Common myeloid progenitor, CD34-positive (primary cell): ENCODE measurements around the gene MRTFB.

Experiments
- CTCF ChIA-PET: fragments of 350-600 bp; sonication (Branson Sonifier 250); formaldehyde crosslinking; loops from one replicate; lab custom pipeline; 2021; ENCODE audit warnings: antibody characterized with exemption; lab: Charles Lee
- POLR2A ChIA-PET: fragments of 350-600 bp; sonication (Branson Sonifier 250); formaldehyde crosslinking; loops from one replicate; lab custom pipeline; 2021; ENCODE audit warnings: antibody characterized with exemption; lab: Charles Lee
- DNase-seq, 3 donors: peaks; one replicate each; pipeline versions ENCODE4 v3.0.0 to v3.0.0-alpha.2; 2013
- H3K27ac ChIP-seq, 2 experiments: 1 replicate in 1 of 2; 2 replicates in 1 of 2; pipeline ENCODE4 v1.7.0; 2013; ENCODE audit warnings: inconsistent platforms in 2 of 2, low read length in 2 of 2, mild to moderate bottlenecking in 2 of 2, low read depth in 1 of 2, moderate library complexity in 1 of 2; ENCODE audit not compliant: severe bottlenecking in 2 of 2, insufficient read depth in 1 of 2, poor library complexity in 1 of 2
- H3K27me3 ChIP-seq, 5 experiments: replicated peaks in 2 of 5; 1 replicate in 3 of 5; 2 replicates in 2 of 5; pipeline versions ENCODE4 v1.6.1 to v1.7.0; 2013; ENCODE audit warnings: low read length in 4 of 5, mild to moderate bottlenecking in 2 of 5, moderate library complexity in 2 of 5, inconsistent platforms in 1 of 5; ENCODE audit not compliant: insufficient read depth in 5 of 5, control insufficient read depth in 4 of 5
- H3K36me3 ChIP-seq, 4 experiments: 1 replicate in 2 of 4; 2 replicates in 2 of 4; pipeline versions ENCODE4 v1.6.1 to v1.7.0; 2013; ENCODE audit warnings: low read length in 3 of 4, control low read depth in 1 of 4, mild to moderate bottlenecking in 1 of 4; ENCODE audit not compliant: control insufficient read depth in 4 of 4, insufficient read depth in 4 of 4
- H3K4me1 ChIP-seq, 4 experiments: 1 replicate in 3 of 4; 2 replicates in 1 of 4; pipeline versions ENCODE4 v1.6.1 to v1.7.1; 2013; ENCODE audit warnings: low read length in 3 of 4, mild to moderate bottlenecking in 3 of 4, control low read depth in 1 of 4, inconsistent platforms in 1 of 4, moderate library complexity in 1 of 4; ENCODE audit not compliant: control insufficient read depth in 4 of 4, insufficient read depth in 4 of 4; ENCODE audit errors: control extremely low read depth in 1 of 4
- H3K4me3 ChIP-seq, 7 experiments: 1 replicate in 4 of 7; 2 replicates in 3 of 7; pipeline versions ENCODE4 v1.5.1 to v1.7.0; 2013; ENCODE audit warnings: mild to moderate bottlenecking in 7 of 7, low read length in 6 of 7, moderate library complexity in 6 of 7, inconsistent platforms in 2 of 7, low read depth in 2 of 7, control low read depth in 1 of 7; ENCODE audit not compliant: insufficient read depth in 4 of 7, control insufficient read depth in 1 of 7; ENCODE audit errors: extremely low read depth in 1 of 7
- H3K9me3 ChIP-seq, 5 experiments: 1 replicate in 4 of 5; 2 replicates in 1 of 5; pipeline versions ENCODE4 v1.6.1 to v1.7.1; 2013; ENCODE audit warnings: low read length in 4 of 5, mild to moderate bottlenecking in 2 of 5, inconsistent platforms in 1 of 5, low read depth in 1 of 5, moderate library complexity in 1 of 5; ENCODE audit not compliant: control insufficient read depth in 4 of 5, insufficient read depth in 2 of 5; ENCODE audit errors: control extremely low read depth in 1 of 5
- WGBS: methylation state at CpG from one replicate; pipeline ENCODE4 v1.1.5; 2013; ENCODE audit not compliant: insufficient coverage; 5-methylcytosine and 5-hydroxymethylcytosine counted together

Gene MRTFB

DNA sequence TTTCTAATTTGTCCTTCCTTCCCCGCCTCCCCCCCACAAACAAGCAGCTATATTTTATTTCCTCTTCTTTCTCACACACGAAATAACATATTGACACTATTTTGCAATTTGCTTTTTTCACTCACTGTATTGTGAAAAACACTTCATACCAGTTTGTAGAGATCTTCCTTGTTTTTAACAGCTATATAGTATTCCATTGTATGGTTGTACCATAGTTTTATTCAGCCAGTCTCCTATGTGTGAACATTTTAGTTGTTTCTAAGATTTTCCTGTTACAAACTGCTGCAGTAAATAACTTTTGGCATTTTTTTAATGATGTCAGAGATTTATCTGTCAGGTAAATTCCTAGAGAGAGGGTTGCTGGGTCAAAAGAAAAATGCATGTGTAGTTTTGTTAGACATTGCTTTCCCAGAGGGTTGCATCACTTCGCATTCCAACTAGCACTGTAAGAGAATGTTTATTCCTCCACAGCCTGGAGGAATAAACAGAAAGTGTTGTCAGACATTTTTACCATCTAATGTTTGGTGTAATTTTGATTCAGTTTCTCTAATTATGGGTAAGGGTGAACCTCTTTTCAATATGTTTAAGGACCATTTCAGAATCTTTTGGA, 101.2 kb downstream of the MRTFB start:
- POLR2A ChIA-PET = no interaction called here
- no peaks in the 10 kb centered on the region for H3K36me3 ChIP-seq
- H3K27ac ChIP-seq = no peak overlapping the region
- CTCF ChIA-PET = no interaction called here
- H3K4me3 ChIP-seq = no peak overlapping the region
- H3K9me3 ChIP-seq = peaks cover 0 to 7% (median 0%) of the 10 kb centered on the region in 5 experiments
- peaks cover 0 to 6% (median 2%) of the 10 kb centered on the region in 4 experiments for H3K4me1 ChIP-seq
- 100% methylated on average over 2 of the region's 3 CpGs for WGBS
- no peaks in the 10 kb centered on the region for H3K27me3 ChIP-seq
- no peak for DNase-seq

DNA sequence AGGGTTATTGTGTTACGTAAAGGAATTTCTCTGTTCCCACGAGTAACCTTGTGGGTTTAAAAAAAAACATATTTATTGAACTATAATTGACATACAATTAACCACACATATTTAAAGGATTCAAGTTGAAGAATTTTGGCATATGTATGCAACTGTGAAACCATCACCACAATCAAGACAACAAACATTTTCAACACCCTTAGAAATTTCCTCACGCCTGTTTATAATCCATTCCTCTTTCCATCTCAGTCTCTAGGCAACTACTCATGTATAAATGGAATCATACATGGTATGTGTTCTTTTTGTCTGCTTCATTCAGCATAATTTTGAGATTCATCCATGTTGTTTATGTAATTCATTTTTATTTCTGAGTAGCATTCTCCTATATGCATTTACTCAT, 104.0 kb downstream of the MRTFB start:
- ChIA-PET POLR2A (no interaction called here), CTCF (no interaction called here)
- no CpG with 5 or more reads among the region's 3 CpGs for WGBS
- Histone ChIP-seq H3K4me1 (no peaks in the 10 kb centered on the region), H3K36me3 (no peaks in the 10 kb centered on the region), H3K4me3 (no peak overlapping the region), H3K9me3 (peaks cover 0 to 7% (median 0%) of the 10 kb centered on the region in 5 experiments), H3K27me3 (no peaks in the 10 kb centered on the region), H3K27ac (no peak overlapping the region)
- DNase-seq = no peak

DNA sequence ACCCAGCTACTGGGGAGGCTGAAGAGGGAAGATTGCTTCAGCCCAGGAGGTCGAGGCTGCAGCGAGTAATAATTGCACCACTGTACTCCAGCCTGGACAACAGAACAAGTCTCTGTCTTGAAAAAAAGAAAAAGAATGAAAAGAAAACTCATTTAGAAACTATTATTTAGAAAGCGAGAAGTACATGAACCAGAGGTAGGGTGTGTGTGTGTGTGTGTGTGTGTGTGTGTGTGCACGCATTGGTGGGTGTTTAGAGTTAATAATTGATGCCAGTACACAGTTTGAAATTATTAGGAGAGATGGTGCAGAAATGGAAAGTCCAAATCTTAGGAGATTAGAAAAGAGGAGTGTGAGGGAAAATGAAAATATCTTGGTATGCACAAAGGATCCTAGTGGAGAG, 106.6 kb downstream of the MRTFB start:
- Histone ChIP-seq H3K27ac (no peak overlapping the region), H3K27me3 (no peaks in the 10 kb centered on the region), H3K36me3 (no peaks in the 10 kb centered on the region), H3K4me1 (no peaks in the 10 kb centered on the region), H3K4me3 (no peak overlapping the region), H3K9me3 (peaks cover 0 to 3% (median 0%) of the 10 kb centered on the region in 5 experiments)
- DNase-seq = no peak
- CTCF ChIA-PET = no interaction called here
- POLR2A ChIA-PET = no interaction called here
- 95% methylated on average over 4 of the region's 4 CpGs for WGBS

DNA sequence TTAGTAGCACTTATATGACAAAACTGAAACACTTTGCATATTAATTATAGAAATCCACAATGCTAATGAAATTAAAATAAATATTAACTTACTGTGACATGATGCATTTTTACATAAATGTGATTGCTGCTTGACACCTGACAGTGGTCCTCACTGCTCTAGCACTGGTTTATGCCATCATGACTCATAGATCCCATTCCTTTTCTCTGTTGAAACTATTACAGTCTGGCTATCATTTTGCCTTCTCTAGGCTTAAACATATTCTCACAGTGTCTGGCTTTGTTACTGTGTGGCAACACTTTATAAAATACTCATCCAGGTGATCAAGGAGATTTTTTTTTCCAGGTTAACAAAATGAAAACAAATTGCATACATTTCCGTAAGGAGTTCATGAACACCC, 108.0 kb downstream of the MRTFB start:
- POLR2A ChIA-PET = no interaction called here
- 100% methylated on average over 1 of the region's 1 CpG for WGBS
- no peak for DNase-seq
- H3K27me3 ChIP-seq = no peaks in the 10 kb centered on the region
- no peaks in the 10 kb centered on the region for H3K4me1 ChIP-seq
- no peak overlapping the region for H3K4me3 ChIP-seq
- no peaks in the 10 kb centered on the region for H3K9me3 ChIP-seq
- no peak overlapping the region for H3K27ac ChIP-seq
- CTCF ChIA-PET = no interaction called here
- H3K36me3 ChIP-seq = no peaks in the 10 kb centered on the region

DNA sequence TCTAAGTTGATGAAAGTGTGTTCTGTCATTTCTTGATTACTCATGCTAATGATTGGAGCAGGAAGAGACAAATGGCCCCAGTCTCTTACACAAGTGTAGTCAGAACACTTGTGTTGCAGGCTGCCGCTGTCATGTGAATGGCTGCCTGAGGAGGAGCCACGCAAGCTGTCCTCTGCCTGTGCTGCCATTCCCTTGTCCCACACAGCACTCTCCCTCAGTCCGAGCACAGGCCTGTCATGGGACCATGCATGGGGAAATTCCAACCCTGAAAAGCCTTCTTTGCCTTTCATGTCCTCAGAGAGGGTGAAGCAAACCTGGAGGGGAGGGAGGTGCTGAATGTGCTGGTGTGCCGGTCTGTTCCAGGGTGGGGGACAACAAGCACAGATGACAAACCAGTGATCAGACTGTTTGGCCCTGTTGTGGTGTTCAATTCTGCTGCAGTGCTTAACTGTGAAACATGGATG, 109.4 kb downstream of the MRTFB start:
- no peaks in the 10 kb centered on the region for H3K9me3 ChIP-seq
- H3K27me3 ChIP-seq = no peaks in the 10 kb centered on the region
- CTCF ChIA-PET = no interaction called here
- WGBS = 100% methylated on average over 4 of the region's 4 CpGs
- H3K4me3 ChIP-seq = no peak overlapping the region
- H3K4me1 ChIP-seq = no peaks in the 10 kb centered on the region
- H3K36me3 ChIP-seq = no peaks in the 10 kb centered on the region
- POLR2A ChIA-PET = no interaction called here
- H3K27ac ChIP-seq = no peak overlapping the region
- no peak for DNase-seq

DNA sequence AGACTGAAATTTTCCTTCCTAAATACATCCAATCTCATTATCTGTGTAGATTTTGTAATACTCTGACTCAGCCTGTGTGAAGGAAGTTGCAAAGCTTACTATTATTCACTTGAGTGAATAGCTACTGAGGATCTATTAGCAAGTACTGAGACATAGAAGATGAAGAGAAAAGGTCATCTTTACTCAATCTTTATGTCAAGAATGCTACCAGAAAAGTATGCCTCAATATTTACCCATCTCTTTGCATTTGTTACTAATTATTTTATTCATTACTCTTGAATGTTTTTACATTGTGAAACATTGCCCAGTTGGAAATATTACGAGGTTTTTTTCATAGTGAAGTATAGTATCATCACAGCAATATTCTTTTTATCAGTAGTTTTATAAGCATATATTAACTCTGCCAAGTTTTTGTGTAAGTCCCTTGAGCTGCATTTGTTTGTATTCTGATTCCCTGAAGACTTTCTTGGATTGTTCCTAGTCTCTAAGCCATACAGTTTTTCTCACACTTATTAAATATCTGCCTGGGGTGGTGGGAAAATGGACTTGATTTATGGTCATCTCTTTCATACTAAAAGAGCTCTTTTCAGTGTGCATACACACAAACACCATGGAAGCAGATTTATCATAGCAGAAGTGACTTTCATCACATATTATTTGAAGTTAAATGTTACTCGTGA, 110.4 kb downstream of the MRTFB start:
- CTCF ChIA-PET = no interaction called here

DNA sequence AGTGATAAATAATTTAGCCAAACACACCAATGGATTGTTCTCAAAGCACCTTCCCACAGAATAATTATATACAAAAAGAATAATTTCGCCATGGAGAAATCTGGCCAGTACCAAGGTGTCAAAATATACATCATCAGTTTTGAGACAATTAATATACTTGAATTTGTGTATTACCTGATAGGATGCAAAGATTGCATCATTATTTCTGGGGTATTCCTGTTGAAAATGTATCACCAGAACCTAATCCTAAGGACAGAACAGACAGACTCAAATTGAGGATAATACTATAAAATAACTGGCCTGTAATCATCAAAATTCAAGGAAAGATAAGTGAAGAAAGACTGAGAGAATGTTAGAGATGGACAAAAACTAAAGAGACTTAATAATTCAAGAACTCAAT, 111.9 kb downstream of the MRTFB start:
- H3K27ac ChIP-seq = no peak overlapping the region
- POLR2A ChIA-PET = no interaction called here
- CTCF ChIA-PET = no interaction called here
- H3K9me3 ChIP-seq = no peaks in the 10 kb centered on the region
- H3K36me3 ChIP-seq = no peaks in the 10 kb centered on the region
- no peaks in the 10 kb centered on the region for H3K27me3 ChIP-seq
- WGBS = no CpG with 5 or more reads among the region's 1 CpG
- H3K4me1 ChIP-seq = no peaks in the 10 kb centered on the region
- DNase-seq = no peak
- H3K4me3 ChIP-seq = no peak overlapping the region

More for the DNA sequence above, 110.4 kb downstream of the MRTFB start:
- Histone ChIP-seq H3K4me1 (no peaks in the 10 kb centered on the region), H3K27ac (no peak overlapping the region), H3K4me3 (no peak overlapping the region), H3K27me3 (no peaks in the 10 kb centered on the region), H3K9me3 (no peaks in the 10 kb centered on the region), H3K36me3 (no peaks in the 10 kb centered on the region)
- WGBS = no CpG with 5 or more reads among the region's 2 CpGs
- DNase-seq = no peak
- POLR2A ChIA-PET = no interaction called here
